ENCODE measurements around the gene TPM4. TPM values are rescaled to one million over a fixed set of nuclear protein-coding genes. Genes with fewer than 3 reads are reported as not detected.
A peak's percentile ranks its signal among the peaks of the same experiment; 100 is the strongest.

TPM4 gene
- total and polyA plus RNA-seq, 7 experiments from 2014 or later, result 28.2 to 435 (median 66.8) TPM

GRCh38 chr19:16067205-16067938 lies 8.9 kb upstream of the TPM4 start:
- POLR2A ChIA-PET, result interaction anchor here (0.6 to 1.5 kb wide), 2 partner anchors 9 to 43 kb away, joined by 3 to 4 read pairs; partner anchors contain the start of gene TPM4
- intact Hi-C loops (cut with micrococcal nuclease), result no loop called here

GRCh38 chr19:16068696-16069259 lies 7.5 kb upstream of the TPM4 start:
- no peaks in the 10 kb centered on the region for H3K27me3 Mint-ChIP-seq
- intact Hi-C loops (cut with micrococcal nuclease), result no loop called here
- H3K36me3 ChIP-seq (ENCODE audit: control insufficient read depth in 2 of 3, insufficient read depth in 3 of 3, low read length in 3 of 3), result no peaks in the 10 kb centered on the region
- no peaks in the 10 kb centered on the region for H3K36me3 Mint-ChIP-seq
- ChIA-PET CTCF (no interaction called here), POLR2A (interaction anchor here (1.5 kb wide), 1 partner anchor 42 kb away, joined by 3 read pairs; no protein-coding TSS in a partner anchor)
- H3K27me3 ChIP-seq (ENCODE audit: control insufficient read depth in 2 of 2, insufficient read depth in 2 of 2, low read length in 2 of 2), result no peaks in the 10 kb centered on the region
- H3K4me3 ChIP-seq (ENCODE audit: low read length), result no peak overlapping the region
- no peak overlapping the region for H3K4me3 Mint-ChIP-seq
- H3K4me1 Mint-ChIP-seq, result peaks cover 18 to 33% (median 25%) of the 10 kb centered on the region in 7 donors
- no peaks in the 10 kb centered on the region for H3K9me3 ChIP-seq (ENCODE audit: control insufficient read depth in 2 of 3, low read length in 3 of 3)
- DNase-seq (no peak), ATAC-seq (no peak)
- H3K27ac ChIP-seq (ENCODE audit: low read depth, low read length), result peak overlapping the region; percentile 89
- peaks cover 22 to 45% of the 10 kb centered on the region in 2 donors for H3K4me1 ChIP-seq (ENCODE audit: control insufficient read depth in 2 of 2, insufficient read depth in 2 of 2, low read length in 2 of 2)
- H3K9me3 Mint-ChIP-seq, result peaks cover 0 to under 1% (median 0%) of the 10 kb centered on the region in 11 donors
- no peak overlapping the region for H3K27ac Mint-ChIP-seq

More at GRCh38 chr19:16067205-16067938, 8.9 kb upstream of the TPM4 start:
- Histone ChIP-seq H3K4me1 (ENCODE audit: control insufficient read depth in 2 of 2, insufficient read depth in 2 of 2, low read length in 2 of 2) (peaks cover 22 to 33% of the 10 kb centered on the region in 2 donors), H3K36me3 (ENCODE audit: control insufficient read depth in 2 of 3, insufficient read depth in 3 of 3, low read length in 3 of 3) (no peaks in the 10 kb centered on the region), H3K4me3 (ENCODE audit: low read length) (no peak overlapping the region), H3K27me3 (ENCODE audit: control insufficient read depth in 2 of 2, insufficient read depth in 2 of 2, low read length in 2 of 2) (no peaks in the 10 kb centered on the region), H3K9me3 (ENCODE audit: control insufficient read depth in 2 of 3, low read length in 3 of 3) (no peaks in the 10 kb centered on the region), H3K27ac (ENCODE audit: low read depth, low read length) (no peak overlapping the region)
- CTCF ChIA-PET, result interaction anchor here (1.7 to 4.0 kb wide), 3 partner anchors 18 to 43 kb away, joined by 9 to 28 read pairs (median 11); no protein-coding TSS in a partner anchor
- Mint-ChIP-seq H3K27ac (peak overlapping the region in 1 of 9 donors; percentile 86), H3K4me1 (peaks cover 15 to 27% (median 20%) of the 10 kb centered on the region in 7 donors), H3K27me3 (no peaks in the 10 kb centered on the region), H3K9me3 (no peaks in the 10 kb centered on the region), H3K4me3 (no peak overlapping the region), H3K36me3 (no peaks in the 10 kb centered on the region)
- no peak for ATAC-seq
- DNase-seq, result no peak

- Histone ChIP-seq H3K4me3 (ENCODE audit: low read length) (peak overlapping the region; percentile 56), H3K27me3 (ENCODE audit: control insufficient read depth in 2 of 2, insufficient read depth in 2 of 2, low read length in 2 of 2) (no peaks in the 10 kb centered on the region), H3K9me3 (ENCODE audit: control insufficient read depth in 2 of 3, low read length in 3 of 3) (no peaks in the 10 kb centered on the region), H3K27ac (ENCODE audit: low read depth, low read length) (peak overlapping the region; percentile 89), H3K36me3 (ENCODE audit: control insufficient read depth in 2 of 3, insufficient read depth in 3 of 3, low read length in 3 of 3) (no peaks in the 10 kb centered on the region), H3K4me1 (ENCODE audit: control insufficient read depth in 2 of 2, insufficient read depth in 2 of 2, low read length in 2 of 2) (peaks cover 22 to 55% of the 10 kb centered on the region in 2 donors)
- ATAC-seq, result no peak
- ChIA-PET CTCF (interaction anchor here (0.6 to 3.0 kb wide), 8 partner anchors 10 to 41 kb away, joined by 3 to 29 read pairs (median 8); partner anchors contain the start of gene RAB8A), POLR2A (interaction anchor here (0.8 to 9.0 kb wide), 13 partner anchors 9 to 302 kb away, joined by 4 to 128 read pairs (median 6); partner anchors contain the start of genes FAM32A, HSH2D, KLF2 and RAB8A)
- H3K4me3 Mint-ChIP-seq, result peak overlapping the region in 4 of 10 donors; percentile 65 to 81 (median 68)
- H3K36me3 Mint-ChIP-seq, result no peaks in the 10 kb centered on the region
- intact Hi-C loops (cut with micrococcal nuclease), result loop anchor here (1.0 to 10.0 kb wide), 8 partner anchors 8 to 1545 kb away; partner anchors contain the start of genes FAM32A (in 1 of the 2), RAB8A (in 1 of the 2) and TECR (in 1 of the 2)
- DNase-seq, result no peak
- H3K4me1 Mint-ChIP-seq, result peaks cover 28 to 44% (median 36%) of the 10 kb centered on the region in 7 donors
- no peak overlapping the region for H3K27ac Mint-ChIP-seq
- peaks cover 0 to 2% (median 0%) of the 10 kb centered on the region in 11 donors for H3K9me3 Mint-ChIP-seq
- H3K27me3 Mint-ChIP-seq, result no peaks in the 10 kb centered on the region
These were observed 6.4 kb upstream of the TPM4 start for GRCh38 chr19:16069813-16070365.

- no peaks in the 10 kb centered on the region for H3K27me3 ChIP-seq (ENCODE audit: control insufficient read depth in 2 of 2, insufficient read depth in 2 of 2, low read length in 2 of 2)
- H3K27ac ChIP-seq (ENCODE audit: low read depth, low read length), result peak overlapping the region; percentile 89
- ChIA-PET CTCF (interaction anchor here (0.6 to 3.0 kb wide), 11 partner anchors 9 to 112 kb away, joined by 3 to 29 read pairs (median 7); partner anchors contain the start of gene RAB8A), POLR2A (interaction anchor here (0.5 to 9.0 kb wide), 21 partner anchors 9 to 1954 kb away, joined by 3 to 128 read pairs (median 4); partner anchors contain the start of genes FAM32A, HSH2D, KLF2 and RAB8A)
- intact Hi-C loops (cut with micrococcal nuclease), result loop anchor here (1.0 to 10.0 kb wide), 8 partner anchors 8 to 1546 kb away; partner anchors contain the start of genes FAM32A (in 1 of the 2), RAB8A (in 1 of the 2) and TECR (in 1 of the 2)
- peaks cover 22 to 61% of the 10 kb centered on the region in 2 donors for H3K4me1 ChIP-seq (ENCODE audit: control insufficient read depth in 2 of 2, insufficient read depth in 2 of 2, low read length in 2 of 2)
- no peaks in the 10 kb centered on the region for H3K36me3 ChIP-seq (ENCODE audit: control insufficient read depth in 2 of 3, insufficient read depth in 3 of 3, low read length in 3 of 3)
- DNase-seq, result peak; percentile 53 to 95 (median 90)
- ATAC-seq, result peak; percentile 93
- peaks cover 31 to 50% (median 42%) of the 10 kb centered on the region in 7 donors for H3K4me1 Mint-ChIP-seq
- no peaks in the 10 kb centered on the region for H3K36me3 Mint-ChIP-seq
- H3K27me3 Mint-ChIP-seq, result no peaks in the 10 kb centered on the region
- no peak overlapping the region for H3K27ac Mint-ChIP-seq
- H3K4me3 Mint-ChIP-seq, result peak overlapping the region in 4 of 10 donors; percentile 65 to 81 (median 68)
- H3K9me3 Mint-ChIP-seq, result peaks cover 0 to 2% (median 0%) of the 10 kb centered on the region in 11 donors
- H3K4me3 ChIP-seq (ENCODE audit: low read length), result peak overlapping the region; percentile 56
- no peaks in the 10 kb centered on the region for H3K9me3 ChIP-seq (ENCODE audit: control insufficient read depth in 2 of 3, low read length in 3 of 3)
These were observed 5.8 kb upstream of the TPM4 start for GRCh38 chr19:16070366-16070990.

GRCh38 chr19:16071072-16071691 lies 5.1 kb upstream of the TPM4 start:
- H3K36me3 ChIP-seq (ENCODE audit: control insufficient read depth in 2 of 3, insufficient read depth in 3 of 3, low read length in 3 of 3), result no peaks in the 10 kb centered on the region
- peaks cover 0 to 2% (median 0%) of the 10 kb centered on the region in 11 donors for H3K9me3 Mint-ChIP-seq
- peak overlapping the region in 2 of 9 donors; percentile 31 to 93 for H3K27ac Mint-ChIP-seq
- H3K27me3 ChIP-seq (ENCODE audit: control insufficient read depth in 2 of 2, insufficient read depth in 2 of 2, low read length in 2 of 2), result no peaks in the 10 kb centered on the region
- POLR2A ChIA-PET, result interaction anchor here (0.5 to 9.0 kb wide), 22 partner anchors 8 to 1953 kb away, joined by 3 to 128 read pairs (median 4); partner anchors contain the start of genes FAM32A, HSH2D, KLF2 and RAB8A
- H3K4me3 ChIP-seq (ENCODE audit: low read length), result peak overlapping the region; percentile 5
- H3K27ac ChIP-seq (ENCODE audit: low read depth, low read length), result peak overlapping the region; percentile 89
- no peak for ATAC-seq
- no peak for DNase-seq
- CTCF ChIA-PET, result interaction anchor here (0.7 to 3.0 kb wide), 10 partner anchors 8 to 111 kb away, joined by 3 to 29 read pairs (median 8); partner anchors contain the start of gene RAB8A
- no peaks in the 10 kb centered on the region for H3K9me3 ChIP-seq (ENCODE audit: control insufficient read depth in 2 of 3, low read length in 3 of 3)
- intact Hi-C loops (cut with micrococcal nuclease), result loop anchor here in 1 of 2 donors (10.0 kb wide), 1 partner anchor 1546 kb away; the partner anchor contains the start of gene TECR
- peak overlapping the region in 3 of 10 donors; percentile 64 to 69 (median 67) for H3K4me3 Mint-ChIP-seq
- no peaks in the 10 kb centered on the region for H3K27me3 Mint-ChIP-seq
- H3K36me3 Mint-ChIP-seq, result no peaks in the 10 kb centered on the region
- peaks cover 22 to 67% of the 10 kb centered on the region in 2 donors for H3K4me1 ChIP-seq (ENCODE audit: control insufficient read depth in 2 of 2, insufficient read depth in 2 of 2, low read length in 2 of 2)
- peaks cover 33 to 54% (median 46%) of the 10 kb centered on the region in 7 donors for H3K4me1 Mint-ChIP-seq

All from naive thymus-derived CD4-positive, alpha-beta T cell (primary cell).